ENCODE data around the gene CCL1. TPM values are rescaled to one million over a fixed set of nuclear protein-coding genes. Genes with fewer than 3 reads are reported as not detected.
A peak's percentile ranks its signal among the peaks of the same experiment; 100 is the strongest.

Gene CCL1, protein sequence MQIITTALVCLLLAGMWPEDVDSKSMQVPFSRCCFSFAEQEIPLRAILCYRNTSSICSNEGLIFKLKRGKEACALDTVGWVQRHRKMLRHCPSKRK
- not detected in 2 replicates for total RNA-seq (2014; rRNA removed; shearing (Covaris generic))

DNA sequence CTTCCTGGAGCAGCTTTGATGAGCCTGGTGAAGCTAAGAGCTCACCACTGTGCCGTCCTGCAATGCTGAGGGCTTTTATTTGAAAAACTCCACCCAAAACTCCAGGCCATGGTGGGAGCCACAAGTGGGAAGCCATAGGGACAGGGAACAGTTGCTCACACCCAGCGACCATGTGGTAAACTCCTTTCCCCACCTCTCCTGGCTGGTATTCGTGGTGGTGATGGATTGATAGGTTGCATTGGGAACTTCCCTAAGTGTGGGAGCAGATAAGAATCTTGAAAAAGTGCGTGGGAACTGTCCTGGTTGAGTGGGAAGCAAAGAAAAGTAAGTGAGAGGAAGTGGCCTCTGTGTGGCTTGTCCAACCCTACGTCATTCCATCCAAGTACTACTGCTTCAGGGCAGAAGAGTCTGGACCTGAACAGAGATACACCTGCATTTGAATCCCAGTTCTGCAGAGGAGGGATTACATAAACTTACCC lies at the start of gene CCL1:
Gene CCL1, minus strand, starts transcription at position 51 of the 479 bp plus-strand sequence. CDS start 72 bp downstream, outside the sequence.
- no peak for DNase-seq (ENCODE audit: low spot score)

DNA sequence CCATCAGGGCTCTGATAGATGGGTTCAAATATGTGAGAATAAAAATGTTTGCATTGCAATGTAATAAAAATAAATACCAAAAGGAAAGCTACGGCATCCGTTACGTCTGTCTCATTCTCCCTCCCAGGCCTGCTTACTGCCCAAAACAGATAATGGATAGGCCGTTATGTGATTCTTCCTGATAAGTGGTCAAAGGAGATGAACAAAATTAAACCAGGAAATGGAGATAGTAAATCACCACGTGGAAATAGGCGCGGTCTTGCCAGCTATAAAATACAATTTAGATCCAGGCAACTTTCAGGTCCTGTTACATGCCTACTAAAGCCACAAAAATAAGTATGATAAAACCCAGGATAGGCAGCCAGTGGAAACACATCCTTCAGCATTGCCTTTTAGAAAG lies 49.5 kb upstream of the CCL1 start:
- no peak for DNase-seq (ENCODE audit: low spot score)

DNA sequence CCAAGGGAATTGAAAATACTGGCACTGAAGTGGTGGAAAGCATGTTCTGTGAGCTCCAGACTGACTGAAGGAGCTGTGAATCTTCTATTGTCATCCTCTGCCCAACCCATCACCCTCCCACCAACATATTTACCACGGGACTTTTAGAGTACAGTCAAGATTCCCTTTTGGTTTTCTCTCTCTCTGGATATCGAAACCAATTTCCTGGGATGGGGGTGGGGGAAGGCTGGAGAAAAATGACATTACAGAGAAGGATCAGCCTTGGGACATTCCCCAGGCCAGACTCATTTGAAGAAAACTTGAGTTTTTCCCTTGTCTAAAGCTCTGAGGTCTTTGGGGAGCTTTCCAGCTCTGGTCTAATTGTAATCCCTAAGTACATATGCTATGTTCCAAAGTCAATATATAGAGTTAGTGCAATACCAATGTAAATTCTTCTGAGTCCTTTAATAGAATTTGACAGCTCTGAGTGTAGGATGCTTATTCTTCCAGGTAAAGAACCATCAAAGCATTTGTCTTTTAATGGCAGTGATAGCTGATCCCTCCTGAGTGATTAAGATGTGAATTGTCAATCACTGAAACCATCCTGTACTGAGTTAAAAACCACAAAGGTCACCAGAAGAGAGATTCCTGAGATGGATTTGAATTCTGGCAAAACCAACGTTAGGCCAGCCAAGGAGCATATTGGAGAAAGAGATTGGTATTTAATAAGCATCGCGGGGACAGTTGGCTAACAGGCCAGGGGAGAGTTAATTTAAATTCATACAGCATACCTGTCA lies 48.8 kb upstream of the CCL1 start:
- DNase-seq (ENCODE audit: low spot score): no peak

DNA sequence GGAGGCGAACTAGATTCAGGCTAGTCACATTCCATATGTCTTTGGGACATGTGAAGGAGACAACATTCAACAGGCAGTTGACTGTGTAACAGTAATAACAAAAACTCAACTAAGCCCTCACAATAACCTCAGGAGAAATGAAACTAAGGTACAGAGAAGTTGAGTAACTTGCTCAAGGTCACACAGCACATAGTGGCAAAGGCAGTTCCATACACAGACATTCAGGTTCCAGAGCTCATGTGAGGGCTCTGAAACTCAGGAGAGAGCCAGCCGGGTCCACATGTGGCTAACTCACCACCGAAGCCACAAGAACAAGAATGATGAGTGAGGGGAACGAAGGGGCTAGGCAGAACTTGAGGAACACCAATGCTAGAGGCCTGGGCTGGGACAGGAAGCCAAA lies 46.3 kb upstream of the CCL1 start:
- no peak for DNase-seq (ENCODE audit: low spot score)

DNA sequence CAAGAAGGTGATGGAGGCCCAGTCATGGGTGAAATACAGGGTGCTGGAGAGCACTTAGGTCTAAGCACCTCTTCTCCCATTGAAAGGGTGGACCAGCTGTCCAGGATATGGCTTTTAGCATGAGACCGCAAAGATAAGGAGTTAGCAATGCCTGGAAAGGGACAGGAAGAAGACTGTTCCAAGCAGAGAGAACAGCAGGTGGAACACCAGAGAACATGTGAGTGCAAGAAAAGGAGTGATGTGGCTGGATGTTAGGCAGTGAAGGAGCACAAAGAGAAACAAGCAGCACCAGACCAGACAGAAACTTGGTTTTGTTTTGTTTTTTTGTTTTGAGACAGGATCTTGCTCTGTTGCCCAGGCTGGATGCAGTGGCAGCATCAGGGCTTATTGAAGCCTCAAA lies 45.4 kb upstream of the CCL1 start:
- no peak for DNase-seq (ENCODE audit: low spot score)

DNA sequence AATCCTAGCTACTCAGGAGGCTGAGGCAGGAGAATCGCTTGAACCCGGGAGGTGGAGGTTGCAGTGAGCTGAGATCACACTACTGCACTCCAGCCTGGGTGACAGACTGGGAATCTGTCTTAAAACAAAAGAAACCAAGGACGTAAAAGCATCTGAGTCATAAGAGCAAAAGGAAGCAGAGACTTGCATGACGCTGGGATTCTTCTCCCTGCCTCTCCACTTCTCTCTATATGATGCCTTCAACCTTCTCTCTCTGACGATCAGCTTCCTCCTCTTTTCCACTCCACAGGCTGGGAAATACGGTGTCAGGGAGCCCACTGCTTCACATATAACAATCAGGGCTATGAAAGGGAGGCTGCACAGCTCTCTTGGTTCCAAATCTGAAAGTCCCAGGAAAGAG lies 43.2 kb upstream of the CCL1 start:
- no peak for DNase-seq (ENCODE audit: low spot score)

DNA sequence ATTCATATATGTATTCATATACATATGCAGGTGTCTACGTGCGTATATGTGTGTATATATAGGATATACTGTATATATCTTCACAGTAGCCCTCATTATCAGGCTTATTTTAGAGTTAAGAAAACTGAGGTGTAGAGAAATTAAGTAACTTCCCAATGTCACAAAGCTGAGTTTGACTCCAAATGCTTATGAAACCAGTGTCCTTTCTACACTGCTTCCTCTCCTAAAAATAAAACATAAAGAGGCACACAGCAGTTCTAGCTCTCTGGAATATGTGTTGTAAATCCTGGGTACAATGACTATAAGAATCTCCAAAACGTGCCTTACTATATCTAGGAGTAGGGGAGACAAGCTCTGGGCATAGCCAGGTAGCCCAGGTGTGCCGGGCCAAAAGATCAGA lies 40.0 kb upstream of the CCL1 start:
- no peak for DNase-seq (ENCODE audit: low spot score)

DNA sequence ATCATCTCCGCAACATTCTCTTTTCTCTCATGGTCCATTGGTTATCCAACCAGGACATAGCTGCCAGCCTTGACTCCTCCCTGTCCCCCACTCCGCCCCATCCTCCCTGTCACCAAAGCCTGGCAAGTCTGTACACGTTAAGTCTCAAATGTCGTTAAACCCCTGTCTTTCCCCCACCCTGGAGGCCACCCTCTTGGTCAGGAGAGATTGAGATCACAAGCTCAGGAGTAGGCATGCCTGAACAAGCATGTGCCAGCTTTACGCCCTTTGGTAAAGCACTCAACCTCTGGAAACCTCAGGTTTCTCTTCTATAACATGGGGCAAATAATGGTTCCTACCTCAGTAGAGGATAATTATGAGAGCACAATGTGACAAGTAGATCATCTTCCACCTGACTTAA lies 38.1 kb upstream of the CCL1 start:
- no peak for DNase-seq (ENCODE audit: low spot score)

DNA sequence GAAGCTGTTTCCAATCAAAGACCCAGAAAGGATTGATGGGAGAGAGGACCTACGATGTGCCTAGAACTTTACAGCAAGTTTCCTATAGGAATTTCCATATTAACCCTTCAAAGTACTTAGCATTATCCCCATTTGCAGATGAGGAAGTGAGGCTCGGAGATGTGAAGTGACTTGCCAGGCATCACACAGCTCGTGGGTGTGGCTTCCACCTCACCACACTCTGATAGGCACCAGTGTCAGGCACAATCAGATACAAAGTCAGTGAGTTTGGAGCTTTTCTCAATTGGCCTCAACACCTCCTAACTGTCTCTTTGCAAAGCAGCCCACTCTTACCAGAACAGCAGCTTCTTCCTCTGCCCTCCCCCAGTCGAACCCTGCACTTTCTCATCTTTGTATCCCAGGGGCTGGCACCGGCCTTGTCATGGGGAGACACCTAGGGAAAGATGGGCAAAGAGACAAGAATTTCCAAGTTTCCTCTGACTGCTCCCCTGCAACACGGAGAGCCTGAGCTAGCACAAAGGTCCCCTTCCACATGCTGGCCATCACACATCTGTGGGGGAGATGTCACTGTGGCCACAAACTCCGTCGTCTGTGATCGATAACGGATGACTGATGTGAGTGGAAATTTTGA lies 37.4 kb upstream of the CCL1 start:
- DNase-seq (ENCODE audit: low spot score): no peak

DNA sequence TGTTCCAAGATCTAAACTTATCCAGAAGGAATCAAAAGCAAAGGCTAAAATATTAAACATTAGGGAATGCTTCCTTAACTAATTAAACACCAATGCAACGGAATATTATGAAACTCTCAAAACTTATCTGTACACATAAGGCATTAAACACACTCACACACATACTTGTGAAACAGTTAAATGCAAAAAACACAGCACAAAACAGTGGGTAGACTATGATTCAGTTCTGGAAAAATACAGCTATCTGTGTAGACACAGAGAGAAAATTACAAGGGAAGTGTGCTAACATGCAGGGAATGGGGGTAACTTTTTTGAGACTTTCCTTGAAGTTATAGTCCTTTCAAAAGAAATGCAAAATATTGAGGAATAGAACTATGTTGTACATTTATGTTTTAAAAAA lies 36.7 kb upstream of the CCL1 start:
- no peak for DNase-seq (ENCODE audit: low spot score)

DNA sequence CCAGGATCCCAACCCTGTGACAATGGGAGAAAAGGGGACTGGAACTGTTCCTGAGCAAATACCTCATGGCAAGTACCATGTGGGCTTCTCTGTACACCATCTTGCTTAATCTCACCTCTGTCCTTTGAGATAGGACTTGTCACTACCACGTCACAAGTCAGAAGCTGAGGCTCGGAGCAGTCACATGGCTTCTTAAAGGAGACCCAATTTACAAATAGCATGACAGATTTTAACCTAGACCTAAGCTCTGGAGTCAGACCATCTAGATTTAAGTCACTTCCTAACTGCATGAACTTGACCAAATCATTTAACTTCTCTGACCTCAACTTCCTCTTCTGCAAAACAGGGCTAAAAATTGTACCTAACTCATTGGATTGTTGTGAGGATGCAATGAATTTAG lies 36.0 kb upstream of the CCL1 start:
- DNase-seq (ENCODE audit: low spot score): no peak

DNA sequence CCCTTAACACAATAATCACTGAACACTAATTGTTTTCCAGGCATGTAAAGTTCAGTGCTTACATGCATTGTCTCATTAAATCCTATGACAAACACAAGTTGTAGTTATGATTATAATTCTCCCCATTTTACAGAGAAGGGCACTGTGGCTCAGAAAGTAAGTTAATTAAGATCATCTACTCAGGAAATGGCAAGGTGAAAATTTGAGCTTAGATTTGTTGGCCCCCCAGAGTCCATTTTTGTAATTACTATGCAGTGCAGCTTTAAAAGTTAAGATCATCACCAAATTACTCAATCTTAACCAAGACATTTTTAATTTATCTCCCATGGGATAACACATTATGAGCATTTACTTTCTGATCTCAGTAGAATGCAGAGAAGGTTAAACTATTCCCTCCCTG lies 34.2 kb upstream of the CCL1 start:
- no peak for DNase-seq (ENCODE audit: low spot score)

DNA sequence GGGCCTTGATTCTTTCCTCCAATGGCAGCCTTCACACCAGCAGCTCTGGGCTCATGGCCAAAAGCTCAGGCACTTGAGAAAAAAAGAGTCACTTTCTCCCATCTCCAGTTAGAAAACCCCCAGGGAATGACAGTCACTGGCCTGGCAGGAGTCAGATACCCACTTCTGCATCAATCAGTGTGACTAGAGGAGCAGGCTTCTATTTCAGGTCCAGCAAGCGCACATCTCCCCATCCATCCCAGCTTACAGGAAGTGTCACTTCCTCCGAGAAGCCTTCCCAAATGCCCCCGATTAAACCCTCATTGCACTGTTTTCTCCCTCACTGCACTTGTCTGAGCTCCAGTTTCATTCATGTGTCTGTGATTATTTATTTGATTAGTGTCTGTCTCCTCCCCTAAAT lies 30.4 kb upstream of the CCL1 start:
- no peak for DNase-seq (ENCODE audit: low spot score)

DNA sequence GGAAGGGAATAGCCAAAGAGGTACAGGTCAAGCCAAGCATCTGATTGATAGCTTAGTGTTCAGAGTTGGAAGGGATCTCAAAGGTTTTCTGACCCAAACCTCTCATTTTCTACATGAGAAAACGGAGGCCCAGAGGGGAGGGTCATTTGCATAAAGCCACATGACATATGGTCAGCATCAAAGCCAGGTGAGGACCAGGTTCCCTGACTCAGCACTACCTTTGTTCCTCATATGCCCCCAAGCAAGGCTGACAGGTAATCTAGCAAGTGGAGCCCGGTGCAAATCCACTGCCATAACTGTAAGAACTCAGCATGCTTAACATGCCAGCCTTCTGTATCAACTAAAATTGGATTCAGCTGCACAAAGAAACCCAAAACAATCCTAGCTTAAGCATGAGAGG lies 28.2 kb upstream of the CCL1 start:
- no peak for DNase-seq (ENCODE audit: low spot score)

DNA sequence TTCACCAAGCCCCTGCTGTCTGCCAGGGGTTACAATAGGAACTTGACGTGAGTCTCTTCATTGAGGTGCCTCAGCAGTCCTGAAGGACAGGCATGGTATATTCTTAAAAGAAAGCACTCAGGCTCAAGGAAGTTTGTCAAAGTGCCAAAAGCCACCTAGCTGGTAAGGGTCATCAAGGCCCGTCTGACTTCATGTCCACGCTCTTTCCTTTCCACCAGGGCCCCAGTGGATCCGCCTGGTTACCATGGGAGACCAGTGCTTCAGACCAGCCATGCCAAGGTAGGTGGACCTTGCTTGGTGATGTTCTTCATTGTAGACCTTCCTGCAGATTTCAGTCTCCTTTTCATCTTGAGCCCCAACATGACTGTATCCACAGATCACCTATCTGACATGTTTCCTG lies 27.6 kb upstream of the CCL1 start:
- DNase-seq (ENCODE audit: low spot score): no peak

DNA sequence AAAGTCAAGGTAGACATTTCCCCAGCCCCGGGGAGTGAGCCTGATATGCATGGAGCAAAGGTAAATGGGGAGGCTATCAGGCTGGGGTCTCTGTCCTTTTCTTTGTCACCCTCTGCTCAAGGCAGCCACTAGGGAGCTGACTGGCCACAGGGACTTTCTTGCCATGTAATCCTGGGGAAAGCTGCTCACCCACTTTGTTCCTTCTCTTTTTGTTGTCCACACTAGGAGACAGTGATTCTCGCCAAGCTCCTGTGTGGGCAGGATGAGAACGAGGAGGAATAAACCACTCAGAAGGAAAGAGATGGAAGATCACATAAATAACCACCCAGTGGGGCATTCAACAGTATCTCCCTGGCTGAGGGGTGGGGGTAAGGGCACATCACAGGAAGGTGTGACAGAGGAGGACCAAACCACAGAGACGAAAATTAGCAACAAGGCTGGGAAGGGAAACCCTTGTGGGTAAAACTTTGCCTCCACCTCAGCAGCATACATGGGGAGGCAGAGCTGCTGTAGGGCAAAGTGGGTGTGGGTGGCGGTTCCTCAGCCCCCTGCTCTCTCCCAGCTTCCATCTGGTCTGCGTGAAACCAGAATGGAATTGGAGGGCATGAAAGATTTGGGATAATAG lies 26.2 kb upstream of the CCL1 start:
- no peak for DNase-seq (ENCODE audit: low spot score)

DNA sequence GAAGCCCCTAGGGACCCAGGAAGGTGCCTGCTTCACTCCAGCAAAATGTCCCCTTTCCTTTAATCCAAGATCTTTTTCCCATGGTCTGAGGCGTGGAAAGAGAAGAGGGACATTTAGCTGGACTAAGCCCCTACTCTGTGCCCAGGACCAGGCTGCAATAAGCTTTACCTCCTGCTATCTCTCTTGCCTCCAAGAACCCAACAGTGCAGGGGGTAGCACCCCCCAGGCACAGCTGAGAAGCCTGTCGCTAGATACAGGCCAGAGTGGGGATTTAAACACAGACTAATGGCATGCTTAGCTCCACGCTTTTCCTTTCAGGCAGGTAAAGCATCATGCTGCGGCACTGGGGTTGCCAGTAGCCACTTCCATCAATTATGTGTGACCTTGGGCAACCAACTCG lies 24.5 kb upstream of the CCL1 start:
- no peak for DNase-seq (ENCODE audit: low spot score)

DNA sequence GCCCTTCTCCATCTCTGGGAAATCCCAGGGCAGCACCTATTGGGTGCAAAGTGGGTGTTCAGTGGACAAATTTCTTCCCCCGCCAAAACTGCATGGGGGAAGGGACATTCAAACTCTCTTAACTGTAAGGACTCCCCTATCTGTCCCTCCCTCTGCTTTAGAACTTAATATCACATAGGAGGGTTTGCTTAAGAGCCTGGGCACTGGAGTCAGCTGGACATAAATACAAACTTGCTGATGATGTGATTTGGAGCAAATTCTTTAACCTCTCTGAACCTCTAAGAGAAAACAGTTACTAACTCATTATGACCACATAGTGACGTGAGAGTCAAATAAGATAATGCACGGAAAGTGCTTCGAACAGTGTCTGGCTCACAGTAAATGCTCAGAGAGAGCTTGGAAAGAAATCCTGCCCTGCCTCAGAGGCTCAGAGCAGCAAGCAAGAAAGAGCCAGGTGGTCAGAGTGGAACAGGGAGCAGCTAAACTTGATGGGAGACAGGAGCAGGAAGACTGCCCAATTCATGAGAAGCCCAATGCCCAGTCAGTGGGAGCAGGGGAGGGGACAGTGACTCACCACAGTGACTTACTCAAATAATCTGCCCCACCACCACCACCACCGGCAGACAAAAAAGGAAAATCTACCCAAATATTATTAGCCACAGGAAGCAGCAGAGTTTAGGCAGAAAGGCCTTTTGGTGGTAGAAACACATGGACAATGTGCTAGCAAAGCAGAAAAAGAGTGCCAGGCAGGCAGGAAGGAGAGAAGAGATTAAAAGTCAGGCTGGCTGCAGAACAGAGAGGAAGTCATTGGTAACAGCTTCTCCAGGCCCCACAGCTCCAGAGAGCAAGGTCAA lies 23.9 kb upstream of the CCL1 start:
- peak; percentile 42 for DNase-seq (ENCODE audit: low spot score)

DNA sequence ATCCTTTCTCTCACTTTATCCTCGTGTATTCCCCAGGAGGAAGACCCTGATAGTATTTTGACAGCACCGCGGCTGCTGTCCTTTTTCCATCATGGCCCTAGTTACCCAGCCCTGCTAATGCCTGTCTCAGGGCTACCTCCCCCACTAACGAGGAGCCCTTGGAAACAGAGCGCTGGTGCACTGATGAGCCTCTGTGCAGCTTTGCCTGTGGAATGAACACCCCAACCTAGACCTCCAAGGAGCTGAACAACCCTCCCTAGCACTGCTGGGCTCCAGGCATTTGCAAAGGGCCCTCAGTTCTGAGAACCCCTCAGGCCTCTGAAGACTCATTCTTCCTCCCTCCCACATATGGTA lies 23.3 kb upstream of the CCL1 start:
- no peak for DNase-seq (ENCODE audit: low spot score)

DNA sequence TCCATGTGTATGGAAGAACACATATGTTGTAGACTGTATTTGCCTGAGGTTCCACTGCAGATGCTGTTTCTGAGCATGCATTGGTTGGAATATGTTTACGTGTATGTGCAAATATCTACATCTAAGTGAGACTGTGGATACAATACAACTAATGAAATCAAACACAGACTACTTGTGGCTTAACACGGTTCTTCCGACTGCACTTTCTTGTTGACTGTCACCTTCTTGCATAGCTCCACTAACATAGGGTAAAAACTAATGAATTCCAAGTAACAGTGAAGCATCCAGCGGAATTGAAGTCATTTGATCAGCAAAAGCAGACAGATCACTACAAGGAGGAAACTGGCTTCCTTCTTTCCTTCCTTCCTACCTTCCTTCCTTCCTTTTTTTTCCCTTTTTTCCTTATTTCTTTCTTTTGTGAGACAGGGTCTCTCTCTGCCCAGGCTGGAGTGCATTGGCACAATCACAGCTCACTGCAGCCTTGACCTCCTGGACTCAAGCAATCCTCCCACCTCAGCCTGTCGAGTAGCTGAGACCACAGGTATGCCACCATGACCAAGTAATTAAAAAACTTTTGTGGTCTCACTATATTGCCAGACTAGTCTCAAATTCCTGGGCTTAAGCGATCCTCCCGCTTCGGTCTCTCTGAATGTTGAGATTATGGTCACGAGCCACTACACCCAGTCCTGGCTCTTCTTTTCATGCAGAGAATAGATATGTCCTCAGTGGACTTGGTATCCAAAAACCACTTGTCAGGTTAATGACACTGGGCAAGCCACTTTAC lies 22.0 kb upstream of the CCL1 start:
- DNase-seq (ENCODE audit: low spot score): no peak

DNA sequence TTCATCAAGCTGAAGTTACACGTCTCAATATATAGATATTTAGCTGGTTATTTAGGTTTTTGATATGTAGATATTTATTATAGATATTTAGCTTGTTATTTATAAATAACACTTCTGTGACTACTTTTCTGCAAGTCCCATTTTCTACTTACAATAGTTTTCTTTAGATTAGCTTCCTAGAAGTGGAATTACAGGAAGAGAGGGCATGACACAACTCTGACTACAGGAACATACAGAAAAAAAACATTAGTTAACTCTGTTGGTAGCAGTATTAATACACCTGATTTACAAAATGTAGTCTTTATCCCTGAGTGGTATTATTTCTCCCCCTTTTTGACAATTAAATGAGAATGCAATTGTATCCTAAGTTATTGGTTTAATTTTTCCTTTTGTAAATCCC lies 21.2 kb upstream of the CCL1 start:
- DNase-seq (ENCODE audit: low spot score): no peak
